Peyer's patch (tissue), 4 donors: ENCODE data around the gene PRXL2C.

Source experiments
- POLR2A ChIP-seq, 2 donors: fragments of 450-650 bp; IDR thresholded peaks; one replicate each; pipeline ENCODE4 v1.5.1; 2017; ENCODE audit warnings: antibody characterized with exemption in 2 of 2, mild to moderate bottlenecking in 2 of 2, moderate library complexity in 2 of 2
- TF ChIP-seq, protein P1 (sequence below), 6 experiments: fragments of 450-650 bp in 4 of 6; fragments of 200-600 bp in 2 of 6; sonication (generic) in 1 of 6; IDR thresholded peaks; one replicate each; pipeline ENCODE4 v1.5.1; 2017 to 2019; ENCODE audit warnings: antibody characterized with exemption in 6 of 6, mild to moderate bottlenecking in 3 of 6, moderate library complexity in 1 of 6

DNA sequence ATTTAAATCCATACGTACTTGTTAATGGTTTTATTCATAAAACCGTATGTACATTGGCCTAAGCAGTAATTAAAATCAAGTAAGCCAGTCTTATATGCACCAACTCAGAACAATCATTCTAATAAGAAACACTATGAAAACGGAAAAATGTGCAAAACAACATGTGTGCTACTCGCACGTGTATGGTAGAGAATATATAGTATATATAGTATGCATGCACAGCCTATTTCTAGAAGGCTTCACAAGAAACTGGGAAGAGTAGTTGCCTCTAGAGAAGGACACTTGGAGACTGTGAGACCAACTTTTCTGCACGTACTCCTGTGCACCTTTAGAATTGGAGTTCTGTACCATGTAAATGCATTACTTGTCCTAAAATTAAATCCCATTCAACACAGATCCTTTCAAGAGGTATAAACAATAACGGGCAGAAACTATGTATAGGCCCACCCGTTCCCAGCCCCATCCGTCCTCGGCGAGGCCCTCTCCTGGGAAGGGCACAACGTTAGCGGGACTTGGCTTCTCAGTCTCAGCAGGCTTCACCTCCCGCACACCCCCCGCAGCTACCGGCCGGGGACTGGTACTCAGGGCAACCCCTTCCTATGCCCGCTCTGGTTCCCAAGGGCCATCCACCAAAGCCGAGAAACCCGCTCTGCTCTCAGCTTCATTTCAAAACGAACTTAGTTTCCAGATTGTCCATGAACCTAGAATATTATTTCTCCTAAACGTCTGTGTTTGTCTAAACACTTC is 37.5 kb downstream of the PRXL2C start:
- TF ChIP-seq, protein P1, sequence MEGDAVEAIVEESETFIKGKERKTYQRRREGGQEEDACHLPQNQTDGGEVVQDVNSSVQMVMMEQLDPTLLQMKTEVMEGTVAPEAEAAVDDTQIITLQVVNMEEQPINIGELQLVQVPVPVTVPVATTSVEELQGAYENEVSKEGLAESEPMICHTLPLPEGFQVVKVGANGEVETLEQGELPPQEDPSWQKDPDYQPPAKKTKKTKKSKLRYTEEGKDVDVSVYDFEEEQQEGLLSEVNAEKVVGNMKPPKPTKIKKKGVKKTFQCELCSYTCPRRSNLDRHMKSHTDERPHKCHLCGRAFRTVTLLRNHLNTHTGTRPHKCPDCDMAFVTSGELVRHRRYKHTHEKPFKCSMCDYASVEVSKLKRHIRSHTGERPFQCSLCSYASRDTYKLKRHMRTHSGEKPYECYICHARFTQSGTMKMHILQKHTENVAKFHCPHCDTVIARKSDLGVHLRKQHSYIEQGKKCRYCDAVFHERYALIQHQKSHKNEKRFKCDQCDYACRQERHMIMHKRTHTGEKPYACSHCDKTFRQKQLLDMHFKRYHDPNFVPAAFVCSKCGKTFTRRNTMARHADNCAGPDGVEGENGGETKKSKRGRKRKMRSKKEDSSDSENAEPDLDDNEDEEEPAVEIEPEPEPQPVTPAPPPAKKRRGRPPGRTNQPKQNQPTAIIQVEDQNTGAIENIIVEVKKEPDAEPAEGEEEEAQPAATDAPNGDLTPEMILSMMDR (IDR thresholded peaks at IDR 0.05), result no peak
- TF ChIP-seq POLR2A (IDR thresholded peaks at IDR 0.05), result no peak
